Omental fat pad (tissue), 4 donors: ENCODE data around the gene PTRH2. TPM values are rescaled to one million over a fixed set of nuclear protein-coding genes. Genes with fewer than 3 reads are reported as not detected.

Experiments
- ATAC-seq: fragments of 150-250 bp; one replicate; pipeline ENCODE4 v1.9.1; 2016; ENCODE audit warnings: mild to moderate bottlenecking, moderate library complexity; ENCODE audit not compliant: low FRiP score
- DNase-seq: peaks from one replicate; pipeline ENCODE4 v3.0.0-alpha.2; 2019; ENCODE audit warnings: low spot score
- CTCF ChIP-seq, 3 donors: fragments of 450-650 bp; IDR thresholded peaks; one replicate each; pipeline ENCODE4 v1.5.1; 2016 to 2017; ENCODE audit warnings: antibody characterized with exemption in 3 of 3, mild to moderate bottlenecking in 3 of 3, moderate library complexity in 2 of 3
- total RNA-seq, 4 donors: library from RNA; depleted of rRNA; stranded (reverse); fragments of >200 nt; gene quantifications; one replicate each; pipeline ENCODE4 v1.1.0, GENCODE V29; 2016

The PTRH2 gene
- total RNA-seq, 4 donors from 2014 or later, result 28.1 to 80.0 (median 30.6) TPM

- DNase-seq (no peak), ATAC-seq (no peak)
- TF ChIP-seq CTCF (IDR thresholded peaks at IDR 0.05), result no peak
Measured at GRCh38 chr17:59699786-59700185, 7.4 kb downstream of the PTRH2 start.

GRCh38 chr17:59699218-59699617, 8.0 kb downstream of the PTRH2 start:
- DNase-seq (no peak), ATAC-seq (no peak)
- no peak for TF ChIP-seq CTCF (IDR thresholded peaks at IDR 0.05)

GRCh38 chr17:59698143-59698542, 9.1 kb downstream of the PTRH2 start:
- no peak for TF ChIP-seq CTCF (IDR thresholded peaks at IDR 0.05)
- no peak for DNase-seq
- ATAC-seq, result no peak

GRCh38 chr17:59696682-59697277, 10.4 kb downstream of the PTRH2 start:
- ATAC-seq (no peak), DNase-seq (no peak)
- no peak for TF ChIP-seq CTCF (IDR thresholded peaks at IDR 0.05)

- TF ChIP-seq CTCF (IDR thresholded peaks at IDR 0.05), result no peak
- ATAC-seq, result no peak
- no peak for DNase-seq
Measured at GRCh38 chr17:59695945-59696681, 11.1 kb downstream of the PTRH2 start.

GRCh38 chr17:59694344-59694743, 12.9 kb downstream of the PTRH2 start:
- TF ChIP-seq CTCF (IDR thresholded peaks at IDR 0.05), result no peak
- DNase-seq (no peak), ATAC-seq (no peak)

- no peak for TF ChIP-seq CTCF (IDR thresholded peaks at IDR 0.05)
- DNase-seq (no peak), ATAC-seq (no peak)
Measured at GRCh38 chr17:59693582-59693981, 13.6 kb downstream of the PTRH2 start.
